HUES48 (cell line): ENCODE measurements around the gene HRNR.

Source experiments
- H3K27ac ChIP-seq: one replicate; pipeline ENCODE4 v1.7.0; 2013; ENCODE audit warnings: low read depth, low read length, inconsistent platforms
- H3K27me3 ChIP-seq: 2 replicates; pipeline ENCODE4 v1.6.1; 2013; ENCODE audit warnings: mild to moderate bottlenecking, low read length; ENCODE audit not compliant: control insufficient read depth, insufficient read depth
- H3K36me3 ChIP-seq: 2 replicates; pipeline ENCODE4 v1.6.1; 2013; ENCODE audit warnings: low read length; ENCODE audit not compliant: control insufficient read depth, insufficient read depth
- H3K4me1 ChIP-seq: 2 replicates; pipeline ENCODE4 v1.6.1; 2013; ENCODE audit warnings: mild to moderate bottlenecking, low read length; ENCODE audit not compliant: control insufficient read depth, insufficient read depth
- H3K4me3 ChIP-seq: 2 replicates; pipeline ENCODE4 v1.5.1; 2013; ENCODE audit warnings: mild to moderate bottlenecking, low read depth, low read length
- H3K9ac ChIP-seq: 2 replicates; pipeline ENCODE4 v1.6.1; 2013; ENCODE audit warnings: mild to moderate bottlenecking, low read depth, low read length, moderate library complexity
- H3K9me3 ChIP-seq: 2 replicates; pipeline ENCODE4 v1.6.1; 2013; ENCODE audit warnings: low read length; ENCODE audit not compliant: control insufficient read depth, insufficient read depth

The HRNR gene

GRCh38 chr1:152168535-152168868, 55.5 kb downstream of the HRNR start:
- Histone ChIP-seq H3K9me3 (peaks cover 28% of the 10 kb centered on the region), H3K9ac (no peak overlapping the region), H3K27ac (no peak overlapping the region), H3K4me3 (no peak overlapping the region), H3K36me3 (no peaks in the 10 kb centered on the region), H3K4me1 (no peaks in the 10 kb centered on the region), H3K27me3 (no peaks in the 10 kb centered on the region)

- H3K27me3 ChIP-seq: no peaks in the 10 kb centered on the region
- H3K9ac ChIP-seq: no peak overlapping the region
- no peak overlapping the region for H3K27ac ChIP-seq
- no peaks in the 10 kb centered on the region for H3K36me3 ChIP-seq
- H3K4me1 ChIP-seq: no peaks in the 10 kb centered on the region
- no peak overlapping the region for H3K4me3 ChIP-seq
- peaks cover 31% of the 10 kb centered on the region for H3K9me3 ChIP-seq
Measured at GRCh38 chr1:152167835-152168534, 56.0 kb downstream of the HRNR start.

- Histone ChIP-seq H3K27me3 (no peaks in the 10 kb centered on the region), H3K9me3 (peaks cover 26% of the 10 kb centered on the region), H3K4me3 (no peak overlapping the region), H3K9ac (no peak overlapping the region), H3K36me3 (no peaks in the 10 kb centered on the region), H3K4me1 (no peaks in the 10 kb centered on the region), H3K27ac (no peak overlapping the region)
Measured at GRCh38 chr1:152166966-152167365, 57.0 kb downstream of the HRNR start.

GRCh38 chr1:152165286-152166077, 58.5 kb downstream of the HRNR start:
- H3K4me1 ChIP-seq: no peaks in the 10 kb centered on the region
- H3K27me3 ChIP-seq: no peaks in the 10 kb centered on the region
- H3K4me3 ChIP-seq: no peak overlapping the region
- H3K36me3 ChIP-seq: no peaks in the 10 kb centered on the region
- no peak overlapping the region for H3K9ac ChIP-seq
- H3K9me3 ChIP-seq: peaks cover 26% of the 10 kb centered on the region
- H3K27ac ChIP-seq: no peak overlapping the region

- H3K4me1 ChIP-seq: no peaks in the 10 kb centered on the region
- no peaks in the 10 kb centered on the region for H3K36me3 ChIP-seq
- H3K4me3 ChIP-seq: no peak overlapping the region
- peaks cover 22% of the 10 kb centered on the region for H3K9me3 ChIP-seq
- H3K27ac ChIP-seq: no peak overlapping the region
- no peaks in the 10 kb centered on the region for H3K27me3 ChIP-seq
- H3K9ac ChIP-seq: no peak overlapping the region
Measured at GRCh38 chr1:152164517-152165136, 59.4 kb downstream of the HRNR start.

GRCh38 chr1:152162792-152163463, 61.1 kb downstream of the HRNR start:
- Histone ChIP-seq H3K27ac (no peak overlapping the region), H3K36me3 (no peaks in the 10 kb centered on the region), H3K9ac (no peak overlapping the region), H3K27me3 (no peaks in the 10 kb centered on the region), H3K4me3 (no peak overlapping the region), H3K9me3 (peaks cover 22% of the 10 kb centered on the region), H3K4me1 (no peaks in the 10 kb centered on the region)
